Mucosa of rectum (tissue), 2 donors: ENCODE measurements around the gene IL22RA2.

Experiments used
- H3K27ac ChIP-seq, 2 donors: one replicate each; pipeline ENCODE4 v1.7.0; 2013; ENCODE audit warnings: inconsistent platforms in 2 of 2, low read depth in 2 of 2, low read length in 2 of 2
- H3K27me3 ChIP-seq, 2 donors: one replicate each; pipeline ENCODE4 v1.7.0; 2013; ENCODE audit warnings: low read length in 2 of 2; ENCODE audit not compliant: control insufficient read depth in 2 of 2, insufficient read depth in 2 of 2
- H3K36me3 ChIP-seq, 2 donors: one replicate each; pipeline ENCODE4 v1.7.0; 2013; ENCODE audit warnings: low read length in 2 of 2; ENCODE audit not compliant: control insufficient read depth in 2 of 2, insufficient read depth in 2 of 2
- H3K4me1 ChIP-seq, 2 donors: one replicate each; pipeline ENCODE4 v1.7.0; 2013; ENCODE audit warnings: low read length in 2 of 2, mild to moderate bottlenecking in 1 of 2; ENCODE audit not compliant: control insufficient read depth in 2 of 2, insufficient read depth in 2 of 2
- H3K4me3 ChIP-seq, 2 donors: one replicate each; pipeline ENCODE4 v1.7.0; 2013; ENCODE audit warnings: low read length in 2 of 2
- H3K9ac ChIP-seq, 2 donors: one replicate each; pipeline ENCODE4 v1.7.0; 2013; ENCODE audit warnings: low read length in 2 of 2, low read depth in 1 of 2, mild to moderate bottlenecking in 1 of 2
- H3K9me3 ChIP-seq, 2 donors: one replicate each; pipeline ENCODE4 v1.7.0; 2013; ENCODE audit warnings: low read length in 2 of 2; ENCODE audit not compliant: control insufficient read depth in 2 of 2
- donor health status: healthy.
- donor health status: Normal muscosa, but diverticular disease.

IL22RA2 gene

GRCh38 chr6:137156650-137157049 is 16.8 kb downstream of the IL22RA2 start:
- no peaks in the 10 kb centered on the region for H3K9me3 ChIP-seq
- no peaks in the 10 kb centered on the region for H3K27me3 ChIP-seq
- no peaks in the 10 kb centered on the region for H3K4me1 ChIP-seq
- no peak overlapping the region for H3K4me3 ChIP-seq
- H3K9ac ChIP-seq = no peak overlapping the region
- H3K36me3 ChIP-seq = no peaks in the 10 kb centered on the region
- H3K27ac ChIP-seq = no peak overlapping the region

GRCh38 chr6:137155830-137156229 is 17.6 kb downstream of the IL22RA2 start:
- Histone ChIP-seq H3K9me3 (no peaks in the 10 kb centered on the region), H3K4me3 (no peak overlapping the region), H3K27ac (no peak overlapping the region), H3K9ac (no peak overlapping the region), H3K27me3 (no peaks in the 10 kb centered on the region), H3K4me1 (no peaks in the 10 kb centered on the region), H3K36me3 (no peaks in the 10 kb centered on the region)

- Histone ChIP-seq H3K4me1 (no peaks in the 10 kb centered on the region), H3K27me3 (no peaks in the 10 kb centered on the region), H3K36me3 (no peaks in the 10 kb centered on the region), H3K27ac (no peak overlapping the region), H3K4me3 (no peak overlapping the region), H3K9ac (no peak overlapping the region), H3K9me3 (no peaks in the 10 kb centered on the region)
Observed at GRCh38 chr6:137150072-137150471, 23.4 kb downstream of the IL22RA2 start.

- H3K27me3 ChIP-seq = no peaks in the 10 kb centered on the region
- H3K4me3 ChIP-seq = no peak overlapping the region
- no peak overlapping the region for H3K27ac ChIP-seq
- no peaks in the 10 kb centered on the region for H3K36me3 ChIP-seq
- H3K9ac ChIP-seq = no peak overlapping the region
- no peaks in the 10 kb centered on the region for H3K4me1 ChIP-seq
- H3K9me3 ChIP-seq = no peaks in the 10 kb centered on the region
Observed at GRCh38 chr6:137149035-137149393, 24.4 kb downstream of the IL22RA2 start.

- no peaks in the 10 kb centered on the region for H3K4me1 ChIP-seq
- no peak overlapping the region for H3K27ac ChIP-seq
- no peaks in the 10 kb centered on the region for H3K27me3 ChIP-seq
- no peak overlapping the region for H3K9ac ChIP-seq
- no peaks in the 10 kb centered on the region for H3K9me3 ChIP-seq
- H3K4me3 ChIP-seq = no peak overlapping the region
- H3K36me3 ChIP-seq = no peaks in the 10 kb centered on the region
Observed at GRCh38 chr6:137148306-137149034, 25.0 kb downstream of the IL22RA2 start.

- H3K4me1 ChIP-seq = no peaks in the 10 kb centered on the region
- no peaks in the 10 kb centered on the region for H3K27me3 ChIP-seq
- no peak overlapping the region for H3K9ac ChIP-seq
- H3K27ac ChIP-seq = no peak overlapping the region
- H3K4me3 ChIP-seq = no peak overlapping the region
- no peaks in the 10 kb centered on the region for H3K9me3 ChIP-seq
- no peaks in the 10 kb centered on the region for H3K36me3 ChIP-seq
Observed at GRCh38 chr6:137147195-137147594, 26.2 kb downstream of the IL22RA2 start.

GRCh38 chr6:137146206-137146605 is 27.2 kb downstream of the IL22RA2 start:
- H3K27ac ChIP-seq = no peak overlapping the region
- no peaks in the 10 kb centered on the region for H3K36me3 ChIP-seq
- no peaks in the 10 kb centered on the region for H3K27me3 ChIP-seq
- H3K4me3 ChIP-seq = no peak overlapping the region
- no peaks in the 10 kb centered on the region for H3K4me1 ChIP-seq
- no peak overlapping the region for H3K9ac ChIP-seq
- no peaks in the 10 kb centered on the region for H3K9me3 ChIP-seq

- H3K27ac ChIP-seq = no peak overlapping the region
- no peak overlapping the region for H3K9ac ChIP-seq
- H3K36me3 ChIP-seq = no peaks in the 10 kb centered on the region
- no peak overlapping the region for H3K4me3 ChIP-seq
- no peaks in the 10 kb centered on the region for H3K27me3 ChIP-seq
- H3K4me1 ChIP-seq = no peaks in the 10 kb centered on the region
- H3K9me3 ChIP-seq = no peaks in the 10 kb centered on the region
Observed at GRCh38 chr6:137145421-137145820, 28.0 kb downstream of the IL22RA2 start.

- Histone ChIP-seq H3K9ac (no peak overlapping the region), H3K4me3 (no peak overlapping the region), H3K4me1 (no peaks in the 10 kb centered on the region), H3K36me3 (no peaks in the 10 kb centered on the region), H3K27ac (no peak overlapping the region), H3K9me3 (peaks cover 0 to 4% of the 10 kb centered on the region in 2 donors), H3K27me3 (peaks cover 0 to 5% of the 10 kb centered on the region in 2 donors)
Observed at GRCh38 chr6:137136065-137136464, 37.4 kb downstream of the IL22RA2 start.

- peaks cover 0 to 5% of the 10 kb centered on the region in 2 donors for H3K27me3 ChIP-seq
- H3K9ac ChIP-seq = no peak overlapping the region
- H3K27ac ChIP-seq = no peak overlapping the region
- H3K4me1 ChIP-seq = no peaks in the 10 kb centered on the region
- peaks cover 0 to 4% of the 10 kb centered on the region in 2 donors for H3K9me3 ChIP-seq
- H3K4me3 ChIP-seq = no peak overlapping the region
- no peaks in the 10 kb centered on the region for H3K36me3 ChIP-seq
Observed at GRCh38 chr6:137134483-137134882, 39.0 kb downstream of the IL22RA2 start.
